ENCODE measurements around the gene APOL3. TPM values are rescaled to one million over a fixed set of nuclear protein-coding genes. Genes with fewer than 3 reads are reported as not detected.

The APOL3 gene
- total and polyA plus RNA-seq, 10 of the 15 experiments (the other 5 are each of a cell fraction or from before 2014, with no cell fraction given), result 6.9 to 66.8 (median 48.5) TPM

DNA sequence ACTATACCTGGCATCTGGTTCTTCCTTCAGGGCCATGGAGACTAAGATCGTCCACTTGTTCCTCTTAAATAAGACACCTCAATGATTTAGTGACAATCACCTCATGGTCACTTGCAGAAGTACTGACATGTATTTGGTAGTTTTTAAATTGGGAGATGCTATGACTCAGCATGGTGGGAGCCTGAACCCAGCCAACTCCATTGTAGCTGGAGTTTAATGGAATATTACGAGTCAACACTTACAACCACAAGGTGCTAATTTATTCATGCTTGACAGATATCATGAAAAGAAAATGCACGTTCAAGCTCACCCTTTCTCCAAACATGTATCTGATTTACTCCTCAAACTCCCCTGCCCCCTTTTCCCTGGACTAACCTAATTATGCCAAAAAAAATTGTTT, 16.6 kb upstream of the APOL3 start:
- H3K4me3 ChIP-seq, result no peak overlapping the region
- H3K27ac ChIP-seq (ENCODE audit: control insufficient read depth, insufficient read depth), result no peak overlapping the region
- CTCF ChIA-PET, result interaction anchor here (0.6 to 7.4 kb wide), 12 partner anchors 16 to 548 kb away, joined by 3 to 150 read pairs (median 11); partner anchors contain the start of gene APOL3
- SMC1A ChIA-PET (ENCODE audit: uncharacterized antibody, unreplicated experiment), result interaction anchor here (0.6 to 11.2 kb wide), 9 partner anchors 16 to 246 kb away, joined by 3 to 154 read pairs (median 4); partner anchors contain the start of gene APOL3
- no peak overlapping the region for H3K9ac ChIP-seq (ENCODE audit: control insufficient read depth, insufficient read depth, low read length)
- RAD21 ChIA-PET (ENCODE audit: unreplicated experiment), result interaction anchor here (1.7 to 5.0 kb wide), 2 partner anchors 15 to 111 kb away, joined by 4 to 71 read pairs; partner anchors contain the start of gene APOL3
- no peaks in the 10 kb centered on the region for H3K4me1 ChIP-seq (ENCODE audit: control insufficient read depth, insufficient read depth, low read length)
- FAIRE-seq, result peak; percentile 57
- intact Hi-C loops (cut with micrococcal nuclease; ENCODE audit: unreplicated experiment), result no loop called here
- H4K20me1 ChIP-seq (ENCODE audit: control insufficient read depth, insufficient read depth), result no peaks in the 10 kb centered on the region
- H3K27me3 ChIP-seq (replicated peaks in 1 of 2; ENCODE audit: control insufficient read depth in 2 of 2, insufficient read depth in 2 of 2, low read length in 1 of 2), result no peaks in the 10 kb centered on the region
- no peak for DNase-seq (ENCODE audit: low read depth, low spot score)
- in situ Hi-C loops (cut with MboI), result no loop called here
- H3K36me3 ChIP-seq (ENCODE audit: control insufficient read depth in 2 of 2, insufficient read depth in 2 of 2, low read length in 1 of 2), result no peaks in the 10 kb centered on the region
- H3K9me3 ChIP-seq (replicated peaks; ENCODE audit: control insufficient read depth, insufficient read depth, low read length), result no peaks in the 10 kb centered on the region
- no TSS peak for BruUV-seq (replicated peaks)
- H3K79me2 ChIP-seq (ENCODE audit: control insufficient read depth, insufficient read depth, low read length), result no peaks in the 10 kb centered on the region
- H3K4me2 ChIP-seq (ENCODE audit: control insufficient read depth, insufficient read depth), result no peak overlapping the region
- H2AFZ ChIP-seq (ENCODE audit: control insufficient read depth, low read depth, low read length), result no peak overlapping the region
- TF ChIP-seq KDM1A (IDR thresholded peaks at IDR 0.05; ENCODE audit: borderline replicate concordance) (no peak), ZBTB40 (IDR thresholded peaks at IDR 0.05; ENCODE audit: borderline replicate concordance) (no peak), NR2F1 (conservative IDR thresholded peaks at IDR 0.05) (no peak), TCF12 (IDR thresholded peaks at IDR 0.05; ENCODE audit: low read depth, low read length) (no peak), YBX1 (IDR thresholded peaks at IDR 0.05) (no peak), NKRF (conservative IDR thresholded peaks at IDR 0.05) (no peak), POLR2A (IDR thresholded peaks at IDR 0.05; ENCODE audit: low read depth, low read length) (no peak), TARDBP (IDR thresholded peaks at IDR 0.05; ENCODE audit: borderline replicate concordance) (no peak), JUNB (IDR thresholded peaks at IDR 0.05) (no peak), CREM (IDR thresholded peaks at IDR 0.05; ENCODE audit: low read depth) (no peak), PAX5 (IDR thresholded peaks at IDR 0.05; ENCODE audit: borderline replicate concordance, low read depth, low read length) (no peak), STAT1 (conservative IDR thresholded peaks at IDR 0.05) (no peak), PAX8 (IDR thresholded peaks at IDR 0.05) (no peak)
- TF ChIP-seq, protein P1, sequence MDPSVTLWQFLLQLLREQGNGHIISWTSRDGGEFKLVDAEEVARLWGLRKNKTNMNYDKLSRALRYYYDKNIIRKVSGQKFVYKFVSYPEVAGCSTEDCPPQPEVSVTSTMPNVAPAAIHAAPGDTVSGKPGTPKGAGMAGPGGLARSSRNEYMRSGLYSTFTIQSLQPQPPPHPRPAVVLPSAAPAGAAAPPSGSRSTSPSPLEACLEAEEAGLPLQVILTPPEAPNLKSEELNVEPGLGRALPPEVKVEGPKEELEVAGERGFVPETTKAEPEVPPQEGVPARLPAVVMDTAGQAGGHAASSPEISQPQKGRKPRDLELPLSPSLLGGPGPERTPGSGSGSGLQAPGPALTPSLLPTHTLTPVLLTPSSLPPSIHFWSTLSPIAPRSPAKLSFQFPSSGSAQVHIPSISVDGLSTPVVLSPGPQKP (IDR thresholded peaks at IDR 0.05; ENCODE audit: low read depth, low read length), result no peak
- TF ChIP-seq, protein P2, sequence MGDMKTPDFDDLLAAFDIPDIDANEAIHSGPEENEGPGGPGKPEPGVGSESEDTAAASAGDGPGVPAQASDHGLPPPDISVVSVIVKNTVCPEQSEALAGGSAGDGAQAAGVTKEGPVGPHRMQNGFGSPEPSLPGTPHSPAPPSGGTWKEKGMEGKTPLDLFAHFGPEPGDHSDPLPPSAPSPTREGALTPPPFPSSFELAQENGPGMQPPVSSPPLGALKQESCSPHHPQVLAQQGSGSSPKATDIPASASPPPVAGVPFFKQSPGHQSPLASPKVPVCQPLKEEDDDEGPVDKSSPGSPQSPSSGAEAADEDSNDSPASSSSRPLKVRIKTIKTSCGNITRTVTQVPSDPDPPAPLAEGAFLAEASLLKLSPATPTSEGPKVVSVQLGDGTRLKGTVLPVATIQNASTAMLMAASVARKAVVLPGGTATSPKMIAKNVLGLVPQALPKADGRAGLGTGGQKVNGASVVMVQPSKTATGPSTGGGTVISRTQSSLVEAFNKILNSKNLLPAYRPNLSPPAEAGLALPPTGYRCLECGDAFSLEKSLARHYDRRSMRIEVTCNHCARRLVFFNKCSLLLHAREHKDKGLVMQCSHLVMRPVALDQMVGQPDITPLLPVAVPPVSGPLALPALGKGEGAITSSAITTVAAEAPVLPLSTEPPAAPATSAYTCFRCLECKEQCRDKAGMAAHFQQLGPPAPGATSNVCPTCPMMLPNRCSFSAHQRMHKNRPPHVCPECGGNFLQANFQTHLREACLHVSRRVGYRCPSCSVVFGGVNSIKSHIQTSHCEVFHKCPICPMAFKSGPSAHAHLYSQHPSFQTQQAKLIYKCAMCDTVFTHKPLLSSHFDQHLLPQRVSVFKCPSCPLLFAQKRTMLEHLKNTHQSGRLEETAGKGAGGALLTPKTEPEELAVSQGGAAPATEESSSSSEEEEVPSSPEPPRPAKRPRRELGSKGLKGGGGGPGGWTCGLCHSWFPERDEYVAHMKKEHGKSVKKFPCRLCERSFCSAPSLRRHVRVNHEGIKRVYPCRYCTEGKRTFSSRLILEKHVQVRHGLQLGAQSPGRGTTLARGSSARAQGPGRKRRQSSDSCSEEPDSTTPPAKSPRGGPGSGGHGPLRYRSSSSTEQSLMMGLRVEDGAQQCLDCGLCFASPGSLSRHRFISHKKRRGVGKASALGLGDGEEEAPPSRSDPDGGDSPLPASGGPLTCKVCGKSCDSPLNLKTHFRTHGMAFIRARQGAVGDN (IDR thresholded peaks at IDR 0.05), result no peak
- POLR2A ChIA-PET, result interaction anchor here (1.3 to 1.6 kb wide), 2 partner anchors 14 to 16 kb away, joined by 4 to 5 read pairs; partner anchors contain the start of gene APOL3
- WGBS (ENCODE audit: insufficient coverage, insufficient replicate concordance, low lambda C conversion rate, missing lambda C conversion rate), result 87% methylated on average over 3 of the region's 3 CpGs
- no peak for ATAC-seq
